HCT116 (cell line): ENCODE results near the gene UGT3A2.

Source experiments
- CEBPB ChIP-seq: IDR thresholded peaks from 2 replicates; pipeline ENCODE4 v1.6.1; 2012; ENCODE audit warnings: low read depth
- EGR1 ChIP-seq: IDR thresholded peaks from 2 replicates; pipeline ENCODE4 v1.6.1; 2012; ENCODE audit warnings: low read depth
- EZH2 ChIP-seq: fragments of 200-600 bp; sonication (generic); IDR thresholded peaks from 2 replicates; pipeline ENCODE4 v1.6.1; 2017; ENCODE audit warnings: antibody characterized with exemption, mixed run types
- EZH2phosphoT487 ChIP-seq: fragments of 200-600 bp; IDR thresholded peaks from 2 replicates; pipeline ENCODE4 v1.6.1; 2018; ENCODE audit warnings: antibody characterized with exemption, borderline replicate concordance
- POLR2A ChIP-seq: IDR thresholded peaks from 2 replicates; pipeline ENCODE4 v1.7.0; 2011; ENCODE audit warnings: borderline replicate concordance; ENCODE audit not compliant: insufficient read depth, insufficient read length; ENCODE audit errors: extremely low read depth
- POLR2AphosphoS5 ChIP-seq: IDR thresholded peaks from 2 replicates; pipeline ENCODE4 v1.6.1; 2011; ENCODE audit warnings: mild to moderate bottlenecking, low read depth, low read length, moderate library complexity
- SIN3A ChIP-seq: IDR thresholded peaks from 2 replicates; pipeline ENCODE4 v1.6.1; 2012; ENCODE audit warnings: low read depth
- SP1 ChIP-seq: IDR thresholded peaks from 2 replicates; pipeline ENCODE4 v1.6.1; 2012; ENCODE audit warnings: low read depth
- ZFX ChIP-seq: fragments of 450-650 bp; IDR thresholded peaks from 2 replicates; pipeline ENCODE4 v1.6.1; 2017
- TF ChIP-seq, protein P1 (sequence below), 3 experiments: fragments of 200-600 bp in 1 of 3; sonication (generic) in 1 of 3; IDR thresholded peaks in 2 of 3; conservative IDR thresholded peaks in 1 of 3; 2 replicates each; pipeline ENCODE4 v1.5.1; 2012 to 2017; ENCODE audit warnings: low read depth in 2 of 3, low read length in 2 of 3, antibody characterized with exemption in 1 of 3, borderline replicate concordance in 1 of 3, control low read depth in 1 of 3, mild to moderate bottlenecking in 1 of 3, mixed read lengths in 1 of 3, mixed run types in 1 of 3, moderate library complexity in 1 of 3; ENCODE audit not compliant: insufficient read depth in 1 of 3
- TF ChIP-seq, protein P2 (sequence below): IDR thresholded peaks from 2 replicates; pipeline ENCODE4 v1.6.1; 2012

DNA sequence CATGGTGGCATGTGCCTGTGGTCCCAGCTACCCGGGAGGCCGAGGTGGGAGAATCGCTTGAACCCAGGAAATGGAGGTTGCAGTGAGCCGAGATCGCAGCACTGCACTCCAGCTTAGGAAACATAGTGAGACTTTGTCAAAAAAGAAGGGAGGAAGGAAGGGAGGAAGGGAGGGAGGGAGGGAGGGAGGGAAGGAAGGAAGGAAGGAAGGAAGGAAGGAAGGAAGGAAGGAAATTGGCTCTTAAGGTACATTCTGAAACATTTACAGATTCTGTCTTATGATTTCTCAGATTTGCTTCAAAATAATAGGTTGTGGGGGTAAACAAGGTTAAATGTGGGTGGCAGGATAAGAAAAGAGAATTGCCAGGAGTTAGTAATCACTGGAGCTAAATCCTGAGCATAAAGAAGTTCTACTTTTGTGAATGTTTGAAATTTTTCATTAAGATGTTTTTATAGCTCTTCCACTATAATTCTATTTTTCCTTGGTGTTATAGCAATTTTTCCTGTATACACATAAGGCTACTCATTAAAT, 2.1 kb upstream of the UGT3A2 start:
- TF ChIP-seq ZFX (no peak), EZH2 (no peak), SP1 (no peak), POLR2A (no peak), POLR2AphosphoS5 (no peak), EGR1 (no peak), CEBPB (no peak), EZH2phosphoT487 (no peak), SIN3A (no peak)
- TF ChIP-seq, protein P1, sequence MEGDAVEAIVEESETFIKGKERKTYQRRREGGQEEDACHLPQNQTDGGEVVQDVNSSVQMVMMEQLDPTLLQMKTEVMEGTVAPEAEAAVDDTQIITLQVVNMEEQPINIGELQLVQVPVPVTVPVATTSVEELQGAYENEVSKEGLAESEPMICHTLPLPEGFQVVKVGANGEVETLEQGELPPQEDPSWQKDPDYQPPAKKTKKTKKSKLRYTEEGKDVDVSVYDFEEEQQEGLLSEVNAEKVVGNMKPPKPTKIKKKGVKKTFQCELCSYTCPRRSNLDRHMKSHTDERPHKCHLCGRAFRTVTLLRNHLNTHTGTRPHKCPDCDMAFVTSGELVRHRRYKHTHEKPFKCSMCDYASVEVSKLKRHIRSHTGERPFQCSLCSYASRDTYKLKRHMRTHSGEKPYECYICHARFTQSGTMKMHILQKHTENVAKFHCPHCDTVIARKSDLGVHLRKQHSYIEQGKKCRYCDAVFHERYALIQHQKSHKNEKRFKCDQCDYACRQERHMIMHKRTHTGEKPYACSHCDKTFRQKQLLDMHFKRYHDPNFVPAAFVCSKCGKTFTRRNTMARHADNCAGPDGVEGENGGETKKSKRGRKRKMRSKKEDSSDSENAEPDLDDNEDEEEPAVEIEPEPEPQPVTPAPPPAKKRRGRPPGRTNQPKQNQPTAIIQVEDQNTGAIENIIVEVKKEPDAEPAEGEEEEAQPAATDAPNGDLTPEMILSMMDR (IDR thresholded peaks at IDR 0.05 in 2 of 3, conservative IDR thresholded peaks at IDR 0.05 in 1 of 3; ENCODE audit: borderline replicate concordance in 1 of 3, insufficient read depth in 1 of 3, low read depth in 2 of 3, low read length in 2 of 3), result no peak
- TF ChIP-seq, protein P2, sequence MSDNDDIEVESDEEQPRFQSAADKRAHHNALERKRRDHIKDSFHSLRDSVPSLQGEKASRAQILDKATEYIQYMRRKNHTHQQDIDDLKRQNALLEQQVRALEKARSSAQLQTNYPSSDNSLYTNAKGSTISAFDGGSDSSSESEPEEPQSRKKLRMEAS, result no peak
